IMR-90 (cell line): ENCODE data around the gene RUFY4. TPM values are rescaled to one million over a fixed set of nuclear protein-coding genes. Genes with fewer than 3 reads are reported as not detected.

ENCODE experiments used
- ATAC-seq: fragments of 200-7000 bp; cut with Tn5 transposase; 2 replicates; pipeline ENCODE4 v1.9.1; 2020; ENCODE audit warnings: low read depth, mild to moderate bottlenecking, moderate library complexity
- BruUV-seq: library from RNA; stranded (reverse); fragments of 400-500 nt; replicated peaks from 2 replicates; lab custom pipeline; 2021; lab: Mats Ljungman, UMichigan
- CTCF ChIA-PET: fragments of 300-600 bp; formaldehyde crosslinking; extraction: SDS; loops from one replicate; lab custom pipeline; 2021; ENCODE audit warnings: antibody characterized with exemption; lab: Yijun Ruan, JAX
- POLR2A ChIA-PET: fragments of 300-600 bp; sonication (Branson Sonifier 250); formaldehyde crosslinking; loops from one replicate; lab custom pipeline; 2022; ENCODE audit warnings: antibody characterized with exemption; ENCODE audit not compliant: unreplicated experiment; lab: Charles Lee
- DNase-seq: peaks from one replicate; pipeline ENCODE4 v3.0.0; 2013
- H2AFZ ChIP-seq: replicated peaks from 2 replicates; pipeline ENCODE3; 2013; ENCODE audit warnings: low read length, mild to moderate bottlenecking; ENCODE audit not compliant: poor library complexity
- H2AK5ac ChIP-seq: 2 replicates; pipeline ENCODE4 v1.6.1; 2013; ENCODE audit warnings: low read depth, low read length, inconsistent platforms
- H2AK9ac ChIP-seq: replicated peaks from 2 replicates; pipeline ENCODE3; 2013; ENCODE audit warnings: mild to moderate bottlenecking, low read depth, low read length, moderate library complexity; ENCODE audit not compliant: poor library complexity
- H2BK120ac ChIP-seq: 2 replicates; pipeline ENCODE4 v1.6.1; 2013; ENCODE audit warnings: low read depth, low read length, inconsistent platforms
- H2BK15ac ChIP-seq: 3 replicates; pipeline ENCODE4 v1.6.1; 2013; ENCODE audit warnings: low read depth, low read length, inconsistent platforms
- H2BK20ac ChIP-seq: 2 replicates; pipeline ENCODE4 v1.6.1; 2013; ENCODE audit warnings: low read depth, mild to moderate bottlenecking, inconsistent platforms, low read length, moderate library complexity
- H2BK5ac ChIP-seq: 2 replicates; pipeline ENCODE4 v1.6.1; 2013; ENCODE audit warnings: mild to moderate bottlenecking, low read depth, low read length, inconsistent platforms; ENCODE audit not compliant: poor library complexity, severe bottlenecking
- H3K14ac ChIP-seq: replicated peaks from 2 replicates; pipeline ENCODE4 v1.6.1; 2013; ENCODE audit warnings: low read depth, low read length, inconsistent platforms
- H3K18ac ChIP-seq: 2 replicates; pipeline ENCODE4 v1.6.1; 2013; ENCODE audit warnings: low read depth, low read length, control low read depth
- H3K23ac ChIP-seq: 2 replicates; pipeline ENCODE4 v1.6.1; 2013; ENCODE audit warnings: low read depth, low read length, inconsistent platforms
- H3K27ac ChIP-seq: 2 replicates; pipeline ENCODE4 v1.5.1; 2013; ENCODE audit warnings: mild to moderate bottlenecking, control low read depth, low read length; ENCODE audit not compliant: insufficient read depth
- H3K27me3 ChIP-seq: 2 replicates; pipeline ENCODE4 v1.6.1; 2013; ENCODE audit warnings: low read length; ENCODE audit not compliant: control insufficient read depth, insufficient read depth
- H3K36me3 ChIP-seq: 2 replicates; pipeline ENCODE4 v1.6.1; 2013; ENCODE audit warnings: low read length, mixed read lengths; ENCODE audit not compliant: control insufficient read depth, insufficient read depth
- H3K4ac ChIP-seq: 2 replicates; pipeline ENCODE4 v1.6.1; 2013; ENCODE audit warnings: low read depth, low read length, inconsistent platforms
- H3K4me1 ChIP-seq: 2 replicates; pipeline ENCODE4 v1.6.1; 2013; ENCODE audit warnings: low read length, mixed read lengths; ENCODE audit not compliant: control insufficient read depth, insufficient read depth
- H3K4me2 ChIP-seq: 2 replicates; pipeline ENCODE4 v1.6.1; 2013; ENCODE audit warnings: low read depth, mild to moderate bottlenecking, control low read depth, low read length, moderate library complexity
- H3K4me3 ChIP-seq: 2 replicates; pipeline ENCODE4 v1.5.1; 2013; ENCODE audit warnings: low read depth, mild to moderate bottlenecking, control low read depth, low read length, moderate library complexity; ENCODE audit not compliant: insufficient read depth
- H3K56ac ChIP-seq: 2 replicates; pipeline ENCODE4 v1.6.1; 2013; ENCODE audit warnings: low read length, inconsistent platforms; ENCODE audit not compliant: insufficient read depth; ENCODE audit errors: extremely low read depth
- H3K79me1 ChIP-seq, 2 experiments: 2 replicates each; pipeline ENCODE4 v1.6.1; 2013; ENCODE audit warnings: low read length in 2 of 2, inconsistent platforms in 1 of 2, low read depth in 1 of 2
- H3K9ac ChIP-seq: 2 replicates; pipeline ENCODE4 v1.6.1; 2013; ENCODE audit warnings: low read depth, low read length, control low read depth
- H3K9me1 ChIP-seq: 2 replicates; pipeline ENCODE4 v1.6.1; 2013; ENCODE audit warnings: low read length, inconsistent platforms; ENCODE audit not compliant: insufficient read depth
- H3K9me3 ChIP-seq: 2 replicates; pipeline ENCODE4 v1.6.1; 2013; ENCODE audit warnings: low read length; ENCODE audit not compliant: control insufficient read depth, insufficient read depth
- H4K20me1 ChIP-seq: 2 replicates; pipeline ENCODE4 v1.6.1; 2013; ENCODE audit warnings: low read length, inconsistent platforms; ENCODE audit not compliant: insufficient read depth
- H4K5ac ChIP-seq: 2 replicates; pipeline ENCODE4 v1.6.1; 2013; ENCODE audit warnings: mild to moderate bottlenecking, low read depth, low read length, control low read depth
- H4K8ac ChIP-seq, 2 experiments: 2 replicates each; pipeline ENCODE4 v1.6.1; 2013; ENCODE audit warnings: low read depth in 2 of 2, low read length in 2 of 2, control low read depth in 1 of 2, inconsistent platforms in 1 of 2
- H4K91ac ChIP-seq: 2 replicates; pipeline ENCODE4 v1.6.1; 2013; ENCODE audit warnings: low read depth, low read length, inconsistent platforms; ENCODE audit not compliant: insufficient read depth
- BHLHE40 ChIP-seq: fragments of 150-350 bp; IDR thresholded peaks from 2 replicates; pipeline ENCODE4 v1.6.1; 2016; ENCODE audit warnings: mild to moderate bottlenecking, low read depth, low read length
- CEBPB ChIP-seq: IDR thresholded peaks from 2 replicates; pipeline ENCODE4 v1.6.1; 2012; ENCODE audit warnings: low read depth, low read length, improper control_type of control experiment
- CHD1 ChIP-seq: IDR thresholded peaks from 2 replicates; pipeline ENCODE4 v1.6.1; 2012; ENCODE audit warnings: low read depth, low read length, improper control_type of control experiment
- ELK1 ChIP-seq: fragments of 150-350 bp; IDR thresholded peaks from 2 replicates; pipeline ENCODE4 v1.6.1; 2016; ENCODE audit warnings: low read depth, mild to moderate bottlenecking, low read length, moderate library complexity, borderline replicate concordance
- FOS ChIP-seq: fragments of 150-350 bp; IDR thresholded peaks from 2 replicates; pipeline ENCODE4 v1.6.1; 2016; ENCODE audit warnings: low read depth, low read length
- MAFK ChIP-seq: IDR thresholded peaks from 2 replicates; pipeline ENCODE4 v1.6.1; 2012; ENCODE audit warnings: low read depth, low read length, improper control_type of control experiment
- MAZ ChIP-seq: IDR thresholded peaks from 2 replicates; pipeline ENCODE4 v1.6.1; 2012; ENCODE audit warnings: low read depth, mild to moderate bottlenecking, low read length, improper control_type of control experiment, moderate library complexity, borderline replicate concordance
- MXI1 ChIP-seq: IDR thresholded peaks from 2 replicates; pipeline ENCODE4 v1.6.1; 2012; ENCODE audit warnings: low read depth, mild to moderate bottlenecking, low read length, moderate library complexity, borderline replicate concordance
- NFE2L2 ChIP-seq: fragments of 150-350 bp; IDR thresholded peaks from 2 replicates; pipeline ENCODE4 v1.6.1; 2016; ENCODE audit warnings: low read depth, mild to moderate bottlenecking, low read length
- POLR2A ChIP-seq: IDR thresholded peaks from 2 replicates; pipeline ENCODE4 v1.6.1; 2012; ENCODE audit warnings: mild to moderate bottlenecking, low read depth, low read length
- RAD21 ChIP-seq: IDR thresholded peaks from 2 replicates; pipeline ENCODE4 v1.6.1; 2012; ENCODE audit warnings: low read length, improper control_type of control experiment
- RFX5 ChIP-seq: IDR thresholded peaks from 2 replicates; pipeline ENCODE4 v1.8.0; 2012; ENCODE audit warnings: low read depth, mild to moderate bottlenecking, low read length, moderate library complexity
- SMC3 ChIP-seq: fragments of 150-350 bp; IDR thresholded peaks from 2 replicates; pipeline ENCODE4 v1.6.1; 2016; ENCODE audit warnings: low read depth, mild to moderate bottlenecking, antibody characterized with exemption, low read length, moderate library complexity
- WGBS, 2 experiments: methylation state at CpG; one replicate each; pipeline versions ENCODE4 v1.1.5 to v1.1.7; 2013; ENCODE audit warnings: missing lambda C conversion rate in 2 of 2; ENCODE audit not compliant: insufficient read length in 1 of 2; ENCODE audit errors: extremely low coverage in 2 of 2; 5-methylcytosine and 5-hydroxymethylcytosine counted together
- dilution Hi-C: fragments of 300-500 bp; cut with HindIII; formaldehyde crosslinking; loops from one replicate; pipeline ENCODE4 v1.14.3; 2018; ENCODE audit warnings: low sequenced_read_pairs; ENCODE audit not compliant: unreplicated experiment
- in situ Hi-C: fragments of 300-500 bp; cut with MboI; formaldehyde crosslinking; loops from 3 replicates; pipeline ENCODE4 v1.14.3; 2019; ENCODE audit warnings: low sequenced_read_pairs, inconsistent platforms, mixed read lengths
- intact Hi-C: fragments of 100-400 bp; cut with micrococcal nuclease; formaldehyde crosslinking; loops from 2 replicates; pipeline ENCODE4 v1.10.0; 2022
- polyA plus RNA-seq, 3 experiments: library from polyadenylated mRNA; depleted of rRNA; stranded (reverse); fragments of >200 nt; gene quantifications; 2 replicates each; pipeline ENCODE4 v1.2.3, GENCODE V29; 2012; ENCODE audit warnings: low replicate concordance in 1 of 3
- total RNA-seq: library from RNA; depleted of rRNA; stranded (reverse); fragments of >200 nt; gene quantifications from 2 replicates; pipeline ENCODE4 v1.2.3, GENCODE V29; 2012
- TF ChIP-seq, protein P1 (sequence below): conservative IDR thresholded peaks from 2 replicates; pipeline ENCODE4 v1.5.1; 2012; ENCODE audit warnings: mild to moderate bottlenecking, low read depth, low read length, improper control_type of control experiment

The RUFY4 gene
- total and polyA plus RNA-seq, 2 of the 4 experiments (the other 2 are of a cell fraction), result not detected

DNA sequence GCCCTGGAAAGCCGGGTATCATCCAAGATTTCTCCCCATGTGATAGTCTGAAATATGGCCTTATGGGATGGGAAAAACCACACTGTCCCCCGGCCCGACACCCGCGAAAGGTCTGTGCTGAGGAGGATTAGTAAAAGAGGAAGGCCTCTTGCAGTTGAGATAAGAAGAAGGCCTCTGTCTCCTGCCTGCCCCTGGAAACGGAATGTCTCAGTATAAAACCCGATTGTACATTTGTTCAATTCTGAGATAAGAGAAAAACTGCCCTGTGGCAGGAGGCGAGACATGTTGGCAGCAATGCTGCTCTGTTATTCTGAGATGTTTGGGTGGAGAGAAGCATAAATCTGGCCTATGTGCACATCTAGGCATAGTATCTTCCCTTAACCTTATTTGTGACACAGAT is 26.8 kb downstream of the RUFY4 start:
- peaks cover 38% of the 10 kb centered on the region for H3K27me3 ChIP-seq
- H3K14ac ChIP-seq, result no peak overlapping the region
- H3K18ac ChIP-seq, result no peak overlapping the region
- TF ChIP-seq POLR2A, result no peak
- no peak for TF ChIP-seq RFX5
- TF ChIP-seq NFE2L2, result no peak
- TF ChIP-seq ELK1, result no peak
- TF ChIP-seq MAFK, result no peak
- TF ChIP-seq, protein P1, sequence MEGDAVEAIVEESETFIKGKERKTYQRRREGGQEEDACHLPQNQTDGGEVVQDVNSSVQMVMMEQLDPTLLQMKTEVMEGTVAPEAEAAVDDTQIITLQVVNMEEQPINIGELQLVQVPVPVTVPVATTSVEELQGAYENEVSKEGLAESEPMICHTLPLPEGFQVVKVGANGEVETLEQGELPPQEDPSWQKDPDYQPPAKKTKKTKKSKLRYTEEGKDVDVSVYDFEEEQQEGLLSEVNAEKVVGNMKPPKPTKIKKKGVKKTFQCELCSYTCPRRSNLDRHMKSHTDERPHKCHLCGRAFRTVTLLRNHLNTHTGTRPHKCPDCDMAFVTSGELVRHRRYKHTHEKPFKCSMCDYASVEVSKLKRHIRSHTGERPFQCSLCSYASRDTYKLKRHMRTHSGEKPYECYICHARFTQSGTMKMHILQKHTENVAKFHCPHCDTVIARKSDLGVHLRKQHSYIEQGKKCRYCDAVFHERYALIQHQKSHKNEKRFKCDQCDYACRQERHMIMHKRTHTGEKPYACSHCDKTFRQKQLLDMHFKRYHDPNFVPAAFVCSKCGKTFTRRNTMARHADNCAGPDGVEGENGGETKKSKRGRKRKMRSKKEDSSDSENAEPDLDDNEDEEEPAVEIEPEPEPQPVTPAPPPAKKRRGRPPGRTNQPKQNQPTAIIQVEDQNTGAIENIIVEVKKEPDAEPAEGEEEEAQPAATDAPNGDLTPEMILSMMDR, result no peak
- TF ChIP-seq MAZ, result no peak
- TF ChIP-seq CHD1, result no peak
- TF ChIP-seq BHLHE40, result no peak
- TF ChIP-seq FOS, result no peak
- TF ChIP-seq CEBPB, result no peak
- TF ChIP-seq RAD21, result no peak
- TF ChIP-seq SMC3, result no peak
- TF ChIP-seq MXI1, result no peak
- no peak overlapping the region for H2BK5ac ChIP-seq
- dilution Hi-C loops (no loop called here), intact Hi-C loops (no loop called here), in situ Hi-C loops (no loop called here)
- no peaks in the 10 kb centered on the region for H3K9me3 ChIP-seq
- H3K4me2 ChIP-seq, result no peak overlapping the region
- no peaks in the 10 kb centered on the region for H3K36me3 ChIP-seq
- H4K91ac ChIP-seq, result no peak overlapping the region
- H4K8ac ChIP-seq, result no peak overlapping the region
- no TSS peak for BruUV-seq
- H4K5ac ChIP-seq, result no peak overlapping the region
- DNase-seq, result no peak
- no peaks in the 10 kb centered on the region for H3K9me1 ChIP-seq
- ATAC-seq, result no peak
- H2AK9ac ChIP-seq, result no peak overlapping the region
- H3K23ac ChIP-seq, result no peak overlapping the region
- CTCF ChIA-PET, result no interaction called here
- no peak overlapping the region for H3K4ac ChIP-seq
- no peak overlapping the region for H3K4me3 ChIP-seq
- no peak overlapping the region for H3K9ac ChIP-seq
- H3K27ac ChIP-seq, result no peak overlapping the region
- H2AK5ac ChIP-seq, result no peak overlapping the region
- H3K56ac ChIP-seq, result no peak overlapping the region
- H3K4me1 ChIP-seq, result no peaks in the 10 kb centered on the region
- no peak overlapping the region for H2BK15ac ChIP-seq
- no peaks in the 10 kb centered on the region for H3K79me1 ChIP-seq
- no peak overlapping the region for H2BK120ac ChIP-seq
- 52% methylated on average over 6 of the region's 8 CpGs; no CpG with 5 or more reads in 1 of the 2 experiments for WGBS, 2 experiments
- no peaks in the 10 kb centered on the region for H4K20me1 ChIP-seq
- H2BK20ac ChIP-seq, result no peak overlapping the region
- POLR2A ChIA-PET, result no interaction called here
- H2AFZ ChIP-seq, result no peak overlapping the region
